ENCODE data around the gene PSMD12. TPM values are rescaled to one million over a fixed set of nuclear protein-coding genes. Genes with fewer than 3 reads are reported as not detected.

Gene PSMD12
- total and polyA plus RNA-seq, 11 donors, result 18.2 to 57.5 (median 46.5) TPM

GRCh38 chr17:67414130-67414529 lies 47.8 kb upstream of the PSMD12 start:
- no peaks in the 10 kb centered on the region for H3K27me3 ChIP-seq
- peaks cover 0 to 29% (median 4%) of the 10 kb centered on the region in 12 donors for H3K4me1 ChIP-seq
- 92 to 100% (median 98%) methylated on average over 1 of the region's 1 CpG for WGBS, 4 donors
- peaks cover 0 to 7% (median 0%) of the 10 kb centered on the region in 12 donors for H3K9me3 ChIP-seq
- TF ChIP-seq, protein P1, sequence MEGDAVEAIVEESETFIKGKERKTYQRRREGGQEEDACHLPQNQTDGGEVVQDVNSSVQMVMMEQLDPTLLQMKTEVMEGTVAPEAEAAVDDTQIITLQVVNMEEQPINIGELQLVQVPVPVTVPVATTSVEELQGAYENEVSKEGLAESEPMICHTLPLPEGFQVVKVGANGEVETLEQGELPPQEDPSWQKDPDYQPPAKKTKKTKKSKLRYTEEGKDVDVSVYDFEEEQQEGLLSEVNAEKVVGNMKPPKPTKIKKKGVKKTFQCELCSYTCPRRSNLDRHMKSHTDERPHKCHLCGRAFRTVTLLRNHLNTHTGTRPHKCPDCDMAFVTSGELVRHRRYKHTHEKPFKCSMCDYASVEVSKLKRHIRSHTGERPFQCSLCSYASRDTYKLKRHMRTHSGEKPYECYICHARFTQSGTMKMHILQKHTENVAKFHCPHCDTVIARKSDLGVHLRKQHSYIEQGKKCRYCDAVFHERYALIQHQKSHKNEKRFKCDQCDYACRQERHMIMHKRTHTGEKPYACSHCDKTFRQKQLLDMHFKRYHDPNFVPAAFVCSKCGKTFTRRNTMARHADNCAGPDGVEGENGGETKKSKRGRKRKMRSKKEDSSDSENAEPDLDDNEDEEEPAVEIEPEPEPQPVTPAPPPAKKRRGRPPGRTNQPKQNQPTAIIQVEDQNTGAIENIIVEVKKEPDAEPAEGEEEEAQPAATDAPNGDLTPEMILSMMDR (IDR thresholded peaks at IDR 0.05), result no peak
- TF ChIP-seq POLR2A (IDR thresholded peaks at IDR 0.05), result no peak
- no peak overlapping the region for H3K27ac ChIP-seq
- intact Hi-C loops (cut with DNase I), result no loop called here
- no peaks in the 10 kb centered on the region for H3K36me3 ChIP-seq
- DNase-seq (no peak), ATAC-seq (no peak)
- no peak overlapping the region for H3K4me3 ChIP-seq

GRCh38 chr17:67413388-67413787 lies 47.0 kb upstream of the PSMD12 start:
- no peak for ATAC-seq
- DNase-seq, result no peak
- Histone ChIP-seq H3K27me3 (no peaks in the 10 kb centered on the region), H3K9me3 (peaks cover 0 to 7% (median 0%) of the 10 kb centered on the region in 12 donors), H3K4me1 (peaks cover 0 to 28% (median 4%) of the 10 kb centered on the region in 12 donors), H3K36me3 (no peaks in the 10 kb centered on the region), H3K4me3 (no peak overlapping the region), H3K27ac (no peak overlapping the region)
- 91 to 94% (median 92%) methylated on average over 5 of the region's 5 CpGs for WGBS, 4 donors
- intact Hi-C loops (cut with DNase I), result no loop called here
- TF ChIP-seq POLR2A (IDR thresholded peaks at IDR 0.05), result no peak
- TF ChIP-seq, protein P1 (IDR thresholded peaks at IDR 0.05), result no peak

DNA sequence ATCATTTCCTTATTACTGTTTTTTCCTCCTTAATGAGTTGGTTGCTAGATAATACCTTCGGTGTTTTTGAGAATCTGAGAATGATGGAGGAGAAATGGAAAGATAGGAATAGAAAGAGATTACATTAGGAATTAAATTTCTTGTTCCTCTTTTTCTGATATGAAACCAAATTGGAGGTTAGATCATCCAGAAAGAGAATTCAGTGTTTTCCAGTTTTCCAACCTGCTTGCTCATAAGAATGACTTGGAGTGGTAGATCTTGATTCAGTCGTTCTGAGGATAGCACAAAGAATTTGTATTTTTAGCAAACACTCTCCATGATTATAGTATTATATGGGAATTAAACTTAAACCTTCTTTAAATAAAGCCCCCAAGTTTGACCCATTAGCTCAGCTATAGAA lies 46.6 kb upstream of the PSMD12 start:
- 67 to 78% (median 72%) methylated on average over 2 of the region's 2 CpGs for WGBS, 4 donors
- TF ChIP-seq, protein P1 (IDR thresholded peaks at IDR 0.05), result no peak
- TF ChIP-seq POLR2A (IDR thresholded peaks at IDR 0.05), result no peak
- peaks cover 0 to 24% (median 4%) of the 10 kb centered on the region in 12 donors for H3K4me1 ChIP-seq
- intact Hi-C loops (cut with DNase I), result no loop called here
- ATAC-seq (no peak), DNase-seq (no peak)
- H3K4me3 ChIP-seq, result no peak overlapping the region
- no peaks in the 10 kb centered on the region for H3K27me3 ChIP-seq
- no peaks in the 10 kb centered on the region for H3K36me3 ChIP-seq
- no peak overlapping the region for H3K27ac ChIP-seq
- peaks cover 0 to 7% (median 0%) of the 10 kb centered on the region in 12 donors for H3K9me3 ChIP-seq

DNA sequence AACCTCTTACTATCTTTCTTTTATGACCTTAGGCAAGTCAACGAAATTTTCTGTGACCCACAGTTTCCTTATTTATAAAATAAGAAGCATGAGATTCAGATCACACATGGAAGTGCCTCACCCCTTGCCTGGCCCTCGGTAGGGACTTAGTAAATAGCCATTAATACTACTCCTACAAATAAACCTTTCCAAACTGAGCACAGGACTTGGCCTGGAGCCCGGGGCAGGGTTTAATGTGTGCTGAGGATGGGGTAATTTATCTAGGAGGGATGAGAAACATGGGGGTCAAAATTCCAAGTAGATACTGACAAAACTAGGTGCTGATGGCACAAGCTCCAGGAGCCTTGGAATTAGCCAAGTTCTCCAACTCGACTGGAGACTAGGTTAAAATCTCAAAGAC lies 45.7 kb upstream of the PSMD12 start:
- intact Hi-C loops (cut with DNase I), result no loop called here
- no peak for ATAC-seq
- peak in 1 of 5 donors; percentile 25 for DNase-seq
- no peaks in the 10 kb centered on the region for H3K36me3 ChIP-seq
- 51 to 62% (median 55%) methylated on average over 4 of the region's 4 CpGs for WGBS, 4 donors
- no peak overlapping the region for H3K4me3 ChIP-seq
- TF ChIP-seq, protein P1 (IDR thresholded peaks at IDR 0.05), result no peak
- TF ChIP-seq POLR2A (IDR thresholded peaks at IDR 0.05), result no peak
- H3K9me3 ChIP-seq, result peaks cover 0 to 7% (median 0%) of the 10 kb centered on the region in 12 donors
- H3K27ac ChIP-seq, result no peak overlapping the region
- peaks cover 0 to 22% (median 4%) of the 10 kb centered on the region in 12 donors for H3K4me1 ChIP-seq
- H3K27me3 ChIP-seq, result no peaks in the 10 kb centered on the region

All from heart left ventricle (tissue), 16 donors.